GM21619 (cell line): ENCODE measurements around the gene ARSD.
A peak's percentile ranks its signal among the peaks of the same experiment; 100 is the strongest.
"Not testable (repeated sequence)": the region's sequence is repeated elsewhere in the genome, so short reads cannot be mapped to it uniquely, and the experiment has no call there.

Source experiments
- ATAC-seq: cut with Tn5 transposase; IDR thresholded peaks from one replicate; pipeline ENCODE4 v1.9.1; 2021; ENCODE audit not compliant: unreplicated experiment

The ARSD gene

GRCh38 chrX:2928583-2929434, at the start of gene ARSD:
Gene ARSD (minus strand): TSS chrX:2929339. CDS start chrX:2929275, 64 bp downstream.
- peak; percentile 94 for ATAC-seq

GRCh38 chrX:2978639-2979038, 49.5 kb upstream of the ARSD start:
- ATAC-seq: not testable (repeated sequence)

- ATAC-seq: no peak
These were observed 45.8 kb upstream of the ARSD start for GRCh38 chrX:2974961-2975360.

GRCh38 chrX:2972391-2972790, 43.3 kb upstream of the ARSD start:
- ATAC-seq: no peak

- ATAC-seq: no peak
These were observed 39.9 kb upstream of the ARSD start for GRCh38 chrX:2969021-2969420.

GRCh38 chrX:2967998-2968909, 39.1 kb upstream of the ARSD start:
- no peak for ATAC-seq

GRCh38 chrX:2967584-2967983, 38.4 kb upstream of the ARSD start:
- ATAC-seq: no peak

GRCh38 chrX:2967012-2967411, 37.9 kb upstream of the ARSD start:
- no peak for ATAC-seq

- ATAC-seq: no peak
These were observed 36.8 kb upstream of the ARSD start for GRCh38 chrX:2965965-2966364.

GRCh38 chrX:2963992-2964794, 35.1 kb upstream of the ARSD start:
- ATAC-seq: not testable (repeated sequence)

GRCh38 chrX:2963449-2963848, 34.3 kb upstream of the ARSD start:
- ATAC-seq: not testable (repeated sequence)

- ATAC-seq: no peak
These were observed 33.2 kb upstream of the ARSD start for GRCh38 chrX:2962381-2962780.

GRCh38 chrX:2960861-2961515, 31.8 kb upstream of the ARSD start:
- no peak for ATAC-seq

- ATAC-seq: no peak
These were observed 29.1 kb upstream of the ARSD start for GRCh38 chrX:2958199-2958598.

- no peak for ATAC-seq
These were observed 26.7 kb upstream of the ARSD start for GRCh38 chrX:2955838-2956237.

GRCh38 chrX:2955281-2955680, 26.1 kb upstream of the ARSD start:
- no peak for ATAC-seq

- ATAC-seq: no peak
These were observed 25.4 kb upstream of the ARSD start for GRCh38 chrX:2954541-2954940.

- ATAC-seq: not testable (repeated sequence)
These were observed 8.8 kb upstream of the ARSD start for GRCh38 chrX:2937942-2938341.

GRCh38 chrX:2934715-2935710, 5.9 kb upstream of the ARSD start:
- ATAC-seq: no peak
